GM23248 (cell line): ENCODE data around the gene SIAH2. TPM values are rescaled to one million over a fixed set of nuclear protein-coding genes. Genes with fewer than 3 reads are reported as not detected.

Experiments
- DNase-seq: peaks from one replicate; pipeline ENCODE4 v3.0.0-alpha.2; 2015
- H2AFZ ChIP-seq: fragments of 200-600 bp; sonication (generic); 2 replicates; pipeline ENCODE4 v1.6.1; 2016; ENCODE audit warnings: antibody characterized with exemption
- H3F3A ChIP-seq: fragments of 200-600 bp; sonication (generic); 2 replicates; pipeline ENCODE4 v1.6.1; 2016; ENCODE audit warnings: mild to moderate bottlenecking, antibody characterized with exemption, mixed run types; ENCODE audit not compliant: insufficient read depth
- H3K27ac ChIP-seq: fragments of 200-600 bp; sonication (generic); 2 replicates; pipeline ENCODE4 v1.5.1; 2016; ENCODE audit warnings: mild to moderate bottlenecking
- H3K27me3 ChIP-seq: fragments of 200-600 bp; sonication (generic); replicated peaks from 2 replicates; pipeline ENCODE4 v1.6.1; 2016; ENCODE audit warnings: mild to moderate bottlenecking; ENCODE audit not compliant: insufficient read depth
- H3K36me3 ChIP-seq: fragments of 200-600 bp; sonication (generic); 2 replicates; pipeline ENCODE4 v1.6.1; 2016; ENCODE audit warnings: low read depth, mild to moderate bottlenecking
- H3K4me1 ChIP-seq: fragments of 200-600 bp; sonication (generic); 2 replicates; pipeline ENCODE4 v1.6.1; 2016; ENCODE audit warnings: mild to moderate bottlenecking; ENCODE audit not compliant: insufficient read depth
- H3K4me2 ChIP-seq: fragments of 200-600 bp; sonication (generic); one replicate; pipeline ENCODE4 v1.6.1; 2016; ENCODE audit warnings: mild to moderate bottlenecking; ENCODE audit not compliant: unreplicated experiment
- H3K4me3 ChIP-seq: fragments of 200-600 bp; sonication (generic); 2 replicates; pipeline ENCODE4 v1.5.1; 2016; ENCODE audit warnings: mild to moderate bottlenecking
- H3K79me2 ChIP-seq: fragments of 200-600 bp; sonication (generic); 2 replicates; pipeline ENCODE4 v1.6.1; 2016; ENCODE audit warnings: mild to moderate bottlenecking; ENCODE audit not compliant: insufficient read depth
- H3K9ac ChIP-seq: fragments of 200-600 bp; sonication (generic); 2 replicates; pipeline ENCODE4 v1.6.1; 2016; ENCODE audit warnings: mild to moderate bottlenecking
- H3K9me2 ChIP-seq: fragments of 200-600 bp; sonication (generic); 2 replicates; pipeline ENCODE4 v1.6.1; 2016; ENCODE audit warnings: mixed run types, mild to moderate bottlenecking, moderate library complexity; ENCODE audit not compliant: insufficient read depth
- H3K9me3 ChIP-seq: fragments of 200-600 bp; sonication (generic); one replicate; pipeline ENCODE4 v1.6.1; 2017; ENCODE audit warnings: low read depth
- H4K20me1 ChIP-seq: fragments of 200-600 bp; sonication (generic); 2 replicates; pipeline ENCODE4 v1.6.0; 2016; ENCODE audit not compliant: insufficient read depth
- EZH2 ChIP-seq: fragments of 200-600 bp; sonication (generic); IDR thresholded peaks from 2 replicates; pipeline ENCODE4 v1.6.1; 2018; ENCODE audit warnings: antibody characterized with exemption, mild to moderate bottlenecking; ENCODE audit not compliant: insufficient read depth, poor library complexity, severe bottlenecking
- EZH2phosphoT487 ChIP-seq: fragments of 200-600 bp; sonication (generic); IDR thresholded peaks from 2 replicates; pipeline ENCODE4 v1.6.1; 2018; ENCODE audit warnings: antibody characterized with exemption, moderate library complexity, mild to moderate bottlenecking, low read depth; ENCODE audit not compliant: insufficient read depth
- WGBS, 2 experiments: methylation state at CpG; one replicate each; pipeline ENCODE4 v1.1.6; 2015 to 2017; ENCODE audit warnings: low lambda C conversion rate in 2 of 2, low coverage in 1 of 2; ENCODE audit errors: missing lambda C conversion rate in 2 of 2; 5-methylcytosine and 5-hydroxymethylcytosine counted together
- in situ Hi-C: fragments of 300-500 bp; cut with MboI; formaldehyde crosslinking; loops from 2 replicates; pipeline ENCODE4 v1.15.0; 2020
- polyA plus RNA-seq: library from polyadenylated mRNA; unstranded; fragments of >200 nt; fragmentation: Nextera tagmentation; extraction: Ambion mirVana; gene quantifications from 2 replicates; pipeline ENCODE4 v1.2.1, GENCODE V29; 2016
- total RNA-seq: library from RNA; depleted of rRNA; stranded (reverse); fragments of >200 nt; shearing (Covaris generic); gene quantifications from 2 replicates; pipeline ENCODE4 v1.2.3, GENCODE V29; 2014

SIAH2 gene
- total and polyA plus RNA-seq, 2 experiments from 2014 or later = 27.2 to 84.7 TPM

GRCh38 chr3:150721285-150722130, 41.5 kb downstream of the SIAH2 start:
- Histone ChIP-seq H2AFZ (peak overlapping the region; percentile 70; the same call in 1 of the 2 replicates), H3K9me3 (no peaks in the 10 kb centered on the region), H3K27ac (no peak overlapping the region), H3K4me1 (no peaks in the 10 kb centered on the region), H3K36me3 (no peaks in the 10 kb centered on the region), H3K79me2 (no peaks in the 10 kb centered on the region), H3K4me3 (no peak overlapping the region), H3F3A (no peaks in the 10 kb centered on the region), H3K27me3 (no peaks in the 10 kb centered on the region), H3K9ac (no peak overlapping the region), H4K20me1 (no peaks in the 10 kb centered on the region), H3K9me2 (no peaks in the 10 kb centered on the region), H3K4me2 (peak overlapping the region; percentile 57)
- TF ChIP-seq EZH2 (no peak), EZH2phosphoT487 (no peak)
- in situ Hi-C loops = loop anchor here (10.0 kb wide), 1 partner anchor 123 kb away; no protein-coding TSS in a partner anchor
- DNase-seq = peak; percentile 69
- 6 to 7% methylated on average over 13 of the region's 13 CpGs for WGBS, 2 experiments

GRCh38 chr3:150720444-150720843, 42.5 kb downstream of the SIAH2 start:
- Histone ChIP-seq H3K9me3 (no peaks in the 10 kb centered on the region), H3K27ac (no peak overlapping the region), H3K9me2 (no peaks in the 10 kb centered on the region), H3K79me2 (no peaks in the 10 kb centered on the region), H3K4me1 (no peaks in the 10 kb centered on the region), H3K9ac (no peak overlapping the region), H3K27me3 (no peaks in the 10 kb centered on the region), H3K36me3 (no peaks in the 10 kb centered on the region), H3F3A (no peaks in the 10 kb centered on the region), H4K20me1 (no peaks in the 10 kb centered on the region), H2AFZ (no peak overlapping the region), H3K4me2 (no peak overlapping the region), H3K4me3 (no peak overlapping the region)
- in situ Hi-C loops = loop anchor here (10.0 kb wide), 1 partner anchor 124 kb away; no protein-coding TSS in a partner anchor
- 48 to 65% methylated on average over 3 of the region's 3 CpGs for WGBS, 2 experiments
- TF ChIP-seq EZH2phosphoT487 (no peak), EZH2 (no peak)
- no peak for DNase-seq

GRCh38 chr3:150710097-150710496, 52.9 kb downstream of the SIAH2 start:
- Histone ChIP-seq H3K4me1 (no peaks in the 10 kb centered on the region), H3K9me3 (no peaks in the 10 kb centered on the region), H3K4me3 (no peak overlapping the region), H3K27ac (no peak overlapping the region), H3K79me2 (no peaks in the 10 kb centered on the region), H3K27me3 (no peaks in the 10 kb centered on the region), H2AFZ (no peak overlapping the region), H3F3A (no peaks in the 10 kb centered on the region), H4K20me1 (no peaks in the 10 kb centered on the region), H3K36me3 (no peaks in the 10 kb centered on the region), H3K9ac (no peak overlapping the region), H3K4me2 (no peak overlapping the region), H3K9me2 (no peaks in the 10 kb centered on the region)
- 69 to 81% methylated on average over 2 of the region's 2 CpGs for WGBS, 2 experiments
- DNase-seq = no peak
- in situ Hi-C loops = no loop called here
- TF ChIP-seq EZH2phosphoT487 = no peak
- TF ChIP-seq EZH2 = no peak

- peak within 1 kb of the TSS; percentile 99 for H3K4me3 ChIP-seq
- peak within 1 kb of the TSS; percentile 97 for H3K9ac ChIP-seq
- TF ChIP-seq EZH2 (no peak), EZH2phosphoT487 (no peak)
- no peaks in the 10 kb centered on the region for H4K20me1 ChIP-seq
- 1 to 2% methylated on average over 30 to 35 of the region's 35 CpGs for WGBS, 2 experiments
- H3K4me1 ChIP-seq = peaks cover 12% of the 10 kb centered on the region
- H3K9me3 ChIP-seq = no peaks in the 10 kb centered on the region
- H3K36me3 ChIP-seq = no peaks in the 10 kb centered on the region
- peak within 1 kb of the TSS; percentile 83 for H3K27ac ChIP-seq
- H3K9me2 ChIP-seq = no peaks in the 10 kb centered on the region
- DNase-seq = peak; percentile 98
- peak within 1 kb of the TSS; percentile 98 for H2AFZ ChIP-seq
- H3K27me3 ChIP-seq = no peaks in the 10 kb centered on the region
- peak within 1 kb of the TSS; percentile 97 for H3K4me2 ChIP-seq
- H3F3A ChIP-seq = peaks cover 5% of the 10 kb centered on the region; the same call in 1 of the 2 replicates
- in situ Hi-C loops = no loop called here
- H3K79me2 ChIP-seq = no peaks in the 10 kb centered on the region
Measured at GRCh38 chr3:150703756-150704344, 59.1 kb downstream of the SIAH2 start, which contains the start of gene ERICH6. Gene ERICH6, minus strand, starts transcription at chr3:150703920. Its CDS starts 22 bp downstream, at chr3:150703898.
